Neural cell (in vitro differentiated cells): Measurements from ENCODE around the gene SPACA6. TPM values are rescaled to one million over a fixed set of nuclear protein-coding genes. Genes with fewer than 3 reads are reported as not detected.

Experiments used
- H2AFZ ChIP-seq: fragments of 200-600, 300-800 bp; sonication (generic), shearing (Covaris generic); 2 replicates; pipeline ENCODE4 v1.6.0; 2014; ENCODE audit warnings: low read depth, mild to moderate bottlenecking, antibody characterized with exemption, low read length, moderate library complexity
- H3F3A ChIP-seq: fragments of 200-600 bp; shearing (Covaris generic); 2 replicates; pipeline ENCODE4 v1.6.1; 2016; ENCODE audit warnings: mild to moderate bottlenecking, moderate library complexity, mixed read lengths, antibody characterized with exemption, low read length; ENCODE audit not compliant: insufficient read depth, poor library complexity, severe bottlenecking
- H3K27ac ChIP-seq: fragments of 200-600, 300-800 bp; sonication (generic), shearing (Covaris generic); 2 replicates; pipeline ENCODE4 v1.5.1; 2014; ENCODE audit warnings: mild to moderate bottlenecking, low read length, moderate library complexity
- H3K27me3 ChIP-seq: fragments of 300-800, 200-600 bp; sonication (generic), shearing (Covaris generic); 2 replicates; pipeline ENCODE4 v1.6.0; 2014; ENCODE audit warnings: mild to moderate bottlenecking, low read depth, low read length, moderate library complexity; ENCODE audit not compliant: insufficient read depth
- H3K36me3 ChIP-seq: fragments of 300-800, 200-600 bp; sonication (generic), shearing (Covaris generic); 2 replicates; pipeline ENCODE4 v1.5.1; 2014; ENCODE audit warnings: mild to moderate bottlenecking, antibody characterized with exemption, low read length, moderate library complexity; ENCODE audit not compliant: insufficient read depth
- H3K4me2 ChIP-seq: fragments of 300-800, 200-600 bp; sonication (generic), shearing (Covaris generic); 2 replicates; pipeline ENCODE4 v1.6.0; 2014; ENCODE audit warnings: mild to moderate bottlenecking, low read length
- H3K4me3 ChIP-seq: fragments of 300-800, 200-600 bp; sonication (generic), shearing (Covaris generic); 2 replicates; pipeline ENCODE4 v1.5.1; 2014; ENCODE audit warnings: mild to moderate bottlenecking, low read length, moderate library complexity
- H3K79me2 ChIP-seq: fragments of 200-600 bp; shearing (Covaris generic); replicated peaks from 2 replicates; pipeline ENCODE4 v1.6.0; 2014; ENCODE audit warnings: mild to moderate bottlenecking, low read length, moderate library complexity; ENCODE audit not compliant: insufficient read depth
- H3K9ac ChIP-seq: fragments of 300-800, 200-600 bp; sonication (generic), shearing (Covaris generic); 2 replicates; pipeline ENCODE4 v1.6.1; 2016; ENCODE audit warnings: mild to moderate bottlenecking, low read length, mixed read lengths
- H3K9me2 ChIP-seq: fragments of 200-600 bp; shearing (Covaris generic); 2 replicates; pipeline ENCODE4 v1.6.1; 2016; ENCODE audit warnings: mild to moderate bottlenecking, low read length, mixed read lengths; ENCODE audit not compliant: insufficient read depth
- H3K9me3 ChIP-seq: fragments of 200-600, 300-800 bp; sonication (generic), shearing (Covaris generic); 2 replicates; pipeline ENCODE4 v1.6.1; 2016; ENCODE audit warnings: mild to moderate bottlenecking, mixed run types, low read length, moderate library complexity, mixed read lengths
- H4K20me1 ChIP-seq: fragments of 200-600 bp; shearing (Covaris generic); 2 replicates; pipeline ENCODE4 v1.6.1; 2016; ENCODE audit warnings: mild to moderate bottlenecking, mixed run types; ENCODE audit not compliant: insufficient read depth
- CTCF ChIP-seq: fragments of 450-650 bp; IDR thresholded peaks from 2 replicates; pipeline ENCODE4 v1.5.1; 2014; ENCODE audit warnings: antibody characterized with exemption, mild to moderate bottlenecking, moderate library complexity; ENCODE audit not compliant: poor library complexity, severe bottlenecking
- EP300 ChIP-seq: fragments of 450-650 bp; conservative IDR thresholded peaks from 2 replicates; pipeline ENCODE4 v1.6.1; 2014; ENCODE audit warnings: antibody characterized with exemption, mild to moderate bottlenecking, moderate library complexity; ENCODE audit not compliant: poor library complexity, severe bottlenecking
- EZH2 ChIP-seq: fragments of 200-600, 300-800 bp; shearing (Covaris generic), sonication (generic); IDR thresholded peaks from 2 replicates; pipeline ENCODE4 v1.6.1; 2014; ENCODE audit warnings: antibody characterized with exemption, low read length, borderline replicate concordance, mild to moderate bottlenecking; ENCODE audit not compliant: insufficient read depth, poor library complexity, severe bottlenecking
- MXI1 ChIP-seq: fragments of 450-650 bp; conservative IDR thresholded peaks from 2 replicates; pipeline ENCODE4 v1.6.1; 2014; ENCODE audit warnings: antibody characterized with exemption, mild to moderate bottlenecking; ENCODE audit not compliant: poor library complexity, severe bottlenecking
- POLR2AphosphoS5 ChIP-seq: IDR thresholded peaks from 2 replicates; pipeline ENCODE4 v1.6.1; 2012
- RAD21 ChIP-seq: fragments of 450-650 bp; conservative IDR thresholded peaks from 2 replicates; pipeline ENCODE4 v1.6.1; 2014; ENCODE audit warnings: antibody characterized with exemption, mild to moderate bottlenecking, moderate library complexity
- REST ChIP-seq: IDR thresholded peaks from 2 replicates; pipeline ENCODE4 v1.6.1; 2012; ENCODE audit warnings: borderline replicate concordance
- SMC3 ChIP-seq: fragments of 450-650 bp; conservative IDR thresholded peaks from 2 replicates; pipeline ENCODE4 v1.6.1; 2014; ENCODE audit warnings: antibody characterized with exemption, mild to moderate bottlenecking, moderate library complexity; ENCODE audit not compliant: poor library complexity
- TAF1 ChIP-seq: IDR thresholded peaks from 2 replicates; pipeline ENCODE4 v1.6.1; 2012; ENCODE audit warnings: low read depth
- polyA plus RNA-seq: library from polyadenylated mRNA; depleted of rRNA; stranded (reverse); fragments of >200 nt; gene quantifications from 2 replicates; pipeline ENCODE4 v1.2.3, GENCODE V29; 2014

Gene SPACA6
- polyA plus RNA-seq, 1 donor from 2014 or later, result 5.2 TPM

GRCh38 chr19:51727349-51727880, 34.3 kb downstream of the SPACA6 start:
- Histone ChIP-seq H3K27ac (no peak overlapping the region), H3K9me3 (no peaks in the 10 kb centered on the region), H3K9ac (no peak overlapping the region), H3F3A (no peaks in the 10 kb centered on the region), H2AFZ (no peak overlapping the region), H3K79me2 (no peaks in the 10 kb centered on the region), H3K27me3 (no peaks in the 10 kb centered on the region), H3K4me2 (no peak overlapping the region), H3K9me2 (no peaks in the 10 kb centered on the region), H4K20me1 (no peaks in the 10 kb centered on the region), H3K36me3 (no peaks in the 10 kb centered on the region), H3K4me3 (no peak overlapping the region)
- TF ChIP-seq EZH2 (no peak), EP300 (no peak), POLR2AphosphoS5 (no peak)

- H3K27me3 ChIP-seq, result no peaks in the 10 kb centered on the region
- H4K20me1 ChIP-seq, result no peaks in the 10 kb centered on the region
- H3K9me2 ChIP-seq, result no peaks in the 10 kb centered on the region
- no peaks in the 10 kb centered on the region for H3K79me2 ChIP-seq
- H3K4me2 ChIP-seq, result no peak overlapping the region
- no peak overlapping the region for H3K9ac ChIP-seq
- no peak overlapping the region for H3K27ac ChIP-seq
- no peaks in the 10 kb centered on the region for H3K36me3 ChIP-seq
- H3K9me3 ChIP-seq, result no peaks in the 10 kb centered on the region
- no peaks in the 10 kb centered on the region for H3F3A ChIP-seq
- no peak overlapping the region for H2AFZ ChIP-seq
- TF ChIP-seq CTCF, result no peak
- TF ChIP-seq EP300, result no peak
- no peak for TF ChIP-seq MXI1
- no peak for TF ChIP-seq POLR2AphosphoS5
- no peak for TF ChIP-seq SMC3
- TF ChIP-seq RAD21, result no peak
- no peak for TF ChIP-seq EZH2
- no peak for TF ChIP-seq REST
- no peak for TF ChIP-seq TAF1
- no peak overlapping the region for H3K4me3 ChIP-seq
Measured at GRCh38 chr19:51729781-51730180, 36.7 kb downstream of the SPACA6 start.
